Stimulated activated CD4-positive, alpha-beta T cell treated with anti-CD3 and anti-CD28 coated beads, TNF-alpha, amount 100 ng/mL, for 4 hours (primary cell): ENCODE results near the gene GRIN2C.
A peak's percentile ranks its signal among the peaks of the same experiment; 100 is the strongest.

Source experiments
- DNase-seq, 3 experiments: peaks; one replicate each; pipeline ENCODE4 v3.0.0-alpha.2; 2020; ENCODE audit warnings: low read depth in 3 of 3

Gene GRIN2C

GRCh38 chr17:74864297-74864865 is 4.7 kb upstream of the GRIN2C start:
- no peak for DNase-seq

GRCh38 chr17:74863420-74864296 is 4.0 kb upstream of the GRIN2C start:
- no peak for DNase-seq

GRCh38 chr17:74862919-74863318 is 3.2 kb upstream of the GRIN2C start:
- DNase-seq: no peak

GRCh38 chr17:74862108-74862901 is 2.6 kb upstream of the GRIN2C start:
- DNase-seq: peak; percentile 43 to 60 (median 60)

GRCh38 chr17:74861662-74862107 is 2.0 kb upstream of the GRIN2C start:
- no peak for DNase-seq

GRCh38 chr17:74860872-74861661 is 1.4 kb upstream of the GRIN2C start:
- DNase-seq: no peak

- no peak for DNase-seq
Measured at GRCh38 chr17:74860229-74860871, 665 bp upstream of the GRIN2C start.

GRCh38 chr17:74858672-74859458 is 820 bp downstream of the GRIN2C start:
- DNase-seq: no peak

- no peak for DNase-seq
Measured at GRCh38 chr17:74857191-74857590, 2.5 kb downstream of the GRIN2C start.

- no peak for DNase-seq
Measured at GRCh38 chr17:74856112-74856511, 3.6 kb downstream of the GRIN2C start.

GRCh38 chr17:74855323-74855722 is 4.4 kb downstream of the GRIN2C start:
- DNase-seq: no peak

- no peak for DNase-seq
Measured at GRCh38 chr17:74854792-74855191, 4.9 kb downstream of the GRIN2C start.

GRCh38 chr17:74853669-74854068 is 6.0 kb downstream of the GRIN2C start:
- no peak for DNase-seq

GRCh38 chr17:74853048-74853397 is 6.7 kb downstream of the GRIN2C start:
- DNase-seq: no peak

GRCh38 chr17:74852237-74853047 is 7.2 kb downstream of the GRIN2C start:
- DNase-seq: peak; percentile 26 to 47 (median 29)

- DNase-seq: no peak
Measured at GRCh38 chr17:74851612-74852236, 8.0 kb downstream of the GRIN2C start.

- DNase-seq: no peak
Measured at GRCh38 chr17:74850914-74851313, 8.8 kb downstream of the GRIN2C start.

GRCh38 chr17:74850310-74850709 is 9.4 kb downstream of the GRIN2C start:
- no peak for DNase-seq
